SU-DHL-6 (cell line): ENCODE data around the gene MRFAP1.

Experiments used
- CTCF ChIP-seq: fragments of 200-600 bp; sonication (generic); IDR thresholded peaks from one replicate; pipeline ENCODE4 v1.5.1; 2017; ENCODE audit warnings: antibody characterized with exemption, mild to moderate bottlenecking, low read length, moderate library complexity; ENCODE audit not compliant: insufficient read depth, poor library complexity, severe bottlenecking
- EZH2phosphoT487 ChIP-seq: fragments of 200-600 bp; sonication (generic), shearing (Covaris generic); conservative IDR thresholded peaks from 2 replicates; pipeline ENCODE4 v1.6.1; 2018; ENCODE audit warnings: mild to moderate bottlenecking, antibody characterized with exemption, low read length, moderate library complexity, mixed read lengths

- TF ChIP-seq EZH2phosphoT487 (no peak), CTCF (no peak)
These were observed 45.6 kb upstream of the MRFAP1 start for GRCh38 chr4:6594826-6595355.
